OCI-LY3 (cell line): ENCODE data around the gene MTMR4.
"Not testable (repeated sequence)": the region's sequence is repeated elsewhere in the genome, so short reads cannot be mapped to it uniquely, and the experiment has no call there.

Experiments used
- H2AFZ ChIP-seq: fragments of 200-600, 300-600 bp; shearing (Covaris generic); 2 replicates; pipeline ENCODE4 v1.6.0; 2014; ENCODE audit warnings: antibody characterized with exemption, low read depth, low read length
- H3K27ac ChIP-seq: fragments of 200-600, 300-600 bp; sonication (generic); 2 replicates; pipeline ENCODE4 v1.5.1; 2014; ENCODE audit warnings: mild to moderate bottlenecking, low read length, moderate library complexity, mixed read lengths
- H3K27me3 ChIP-seq: fragments of 200-600, 300-600 bp; sonication (generic); 2 replicates; pipeline ENCODE4 v1.6.1; 2014; ENCODE audit warnings: low read depth, low read length, mixed read lengths
- H3K36me3 ChIP-seq: fragments of 200-600, 300-600 bp; sonication (generic); replicated peaks from 2 replicates; pipeline ENCODE3; 2014; ENCODE audit warnings: low read depth, low read length, mixed read lengths
- H3K4me1 ChIP-seq: fragments of 300-600, 200-600 bp; sonication (generic); 2 replicates; pipeline ENCODE4 v1.6.1; 2014; ENCODE audit warnings: low read length, mixed read lengths
- H3K4me2 ChIP-seq: fragments of 200-600, 300-600 bp; sonication (generic); 2 replicates; pipeline ENCODE4 v1.6.1; 2014; ENCODE audit warnings: low read length, mixed read lengths
- H3K4me3 ChIP-seq: fragments of 300-600, 200-600 bp; sonication (generic); 2 replicates; pipeline ENCODE4 v1.5.1; 2014; ENCODE audit warnings: antibody characterized with exemption, mild to moderate bottlenecking, low read length, moderate library complexity
- H3K79me2 ChIP-seq: fragments of 300-600, 200-600 bp; shearing (Covaris generic); 2 replicates; pipeline ENCODE4 v1.6.1; 2014; ENCODE audit warnings: mild to moderate bottlenecking, low read length, mixed read lengths
- H3K9ac ChIP-seq: fragments of 300-600, 200-600 bp; shearing (Covaris generic); 2 replicates; pipeline ENCODE4 v1.6.0; 2014; ENCODE audit warnings: mild to moderate bottlenecking, low read length, moderate library complexity
- H3K9me3 ChIP-seq: fragments of 200-600, 300-600 bp; shearing (Covaris generic); 2 replicates; pipeline ENCODE4 v1.6.1; 2014; ENCODE audit warnings: low read length, mixed read lengths; ENCODE audit not compliant: insufficient read depth
- H4K20me1 ChIP-seq: fragments of 200-600, 300-600 bp; sonication (generic); 2 replicates; pipeline ENCODE4 v1.6.1; 2016; ENCODE audit warnings: low read length, mixed read lengths; ENCODE audit not compliant: insufficient read depth
- CTCF ChIP-seq: fragments of 200-600, 300-600 bp; sonication (generic); IDR thresholded peaks from 2 replicates; pipeline ENCODE4 v1.5.1; 2014; ENCODE audit warnings: antibody characterized with exemption, low read length, low read depth
- EZH2phosphoT487 ChIP-seq: fragments of 200-600 bp; shearing (Covaris generic); IDR thresholded peaks from 2 replicates; pipeline ENCODE4 v1.6.1; 2018; ENCODE audit warnings: antibody characterized with exemption, mixed run types, low read depth

MTMR4 gene

DNA sequence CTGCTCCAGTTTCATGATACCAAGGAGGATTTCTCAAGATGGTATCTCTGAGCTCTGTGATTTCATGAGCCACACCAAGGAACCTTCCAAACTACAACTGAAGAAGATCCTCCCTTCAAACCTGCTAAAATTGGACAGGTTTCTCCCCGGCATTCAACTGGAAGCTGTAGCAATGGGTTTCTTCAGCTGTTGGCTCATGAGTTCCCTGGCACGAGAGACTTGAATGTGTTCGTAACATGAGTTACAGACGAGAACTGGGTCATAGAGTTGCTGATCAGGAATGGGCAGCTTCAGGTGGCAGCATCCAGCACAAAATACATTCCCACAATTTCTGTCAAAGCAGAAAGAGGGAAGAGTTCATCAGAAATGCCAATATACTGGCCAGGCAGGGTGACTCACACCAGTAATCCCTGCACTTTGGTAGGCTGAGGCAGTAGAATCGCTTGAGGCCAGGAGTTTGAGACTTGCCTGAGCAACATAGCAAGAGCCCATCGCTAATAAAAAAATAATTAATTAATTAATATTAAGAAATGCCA lies 22.9 kb downstream of the MTMR4 start:
- no peaks in the 10 kb centered on the region for H3K4me1 ChIP-seq
- TF ChIP-seq EZH2phosphoT487 (no peak), CTCF (no peak)
- H3K4me2 ChIP-seq, result no peak overlapping the region
- H4K20me1 ChIP-seq, result peaks cover 18% of the 10 kb centered on the region
- no peak overlapping the region for H3K27ac ChIP-seq
- no peak overlapping the region for H2AFZ ChIP-seq
- peaks cover 17% of the 10 kb centered on the region; the same call in 1 of the 2 replicates for H3K79me2 ChIP-seq
- H3K36me3 ChIP-seq, result peaks cover 72% of the 10 kb centered on the region
- H3K27me3 ChIP-seq, result no peaks in the 10 kb centered on the region
- H3K9ac ChIP-seq, result no peak overlapping the region
- no peaks in the 10 kb centered on the region for H3K9me3 ChIP-seq
- H3K4me3 ChIP-seq, result no peak overlapping the region

GRCh38 chr17:58488428-58488890 lies 26.0 kb downstream of the MTMR4 start:
- no peaks in the 10 kb centered on the region for H3K27me3 ChIP-seq
- H3K27ac ChIP-seq, result no peak overlapping the region
- H3K4me1 ChIP-seq, result no peaks in the 10 kb centered on the region
- H3K36me3 ChIP-seq, result peaks cover 44% of the 10 kb centered on the region
- peaks cover 9% of the 10 kb centered on the region; the same call in 1 of the 2 replicates for H3K79me2 ChIP-seq
- no peaks in the 10 kb centered on the region for H3K9me3 ChIP-seq
- TF ChIP-seq CTCF (no peak), EZH2phosphoT487 (no peak)
- H4K20me1 ChIP-seq, result 0 out of 2 replicates have a peak, but pooled peaks cover 4% of the 10 kb centered on the region
- H3K9ac ChIP-seq, result no peak overlapping the region
- no peak overlapping the region for H3K4me2 ChIP-seq
- H2AFZ ChIP-seq, result no peak overlapping the region
- H3K4me3 ChIP-seq, result no peak overlapping the region

DNA sequence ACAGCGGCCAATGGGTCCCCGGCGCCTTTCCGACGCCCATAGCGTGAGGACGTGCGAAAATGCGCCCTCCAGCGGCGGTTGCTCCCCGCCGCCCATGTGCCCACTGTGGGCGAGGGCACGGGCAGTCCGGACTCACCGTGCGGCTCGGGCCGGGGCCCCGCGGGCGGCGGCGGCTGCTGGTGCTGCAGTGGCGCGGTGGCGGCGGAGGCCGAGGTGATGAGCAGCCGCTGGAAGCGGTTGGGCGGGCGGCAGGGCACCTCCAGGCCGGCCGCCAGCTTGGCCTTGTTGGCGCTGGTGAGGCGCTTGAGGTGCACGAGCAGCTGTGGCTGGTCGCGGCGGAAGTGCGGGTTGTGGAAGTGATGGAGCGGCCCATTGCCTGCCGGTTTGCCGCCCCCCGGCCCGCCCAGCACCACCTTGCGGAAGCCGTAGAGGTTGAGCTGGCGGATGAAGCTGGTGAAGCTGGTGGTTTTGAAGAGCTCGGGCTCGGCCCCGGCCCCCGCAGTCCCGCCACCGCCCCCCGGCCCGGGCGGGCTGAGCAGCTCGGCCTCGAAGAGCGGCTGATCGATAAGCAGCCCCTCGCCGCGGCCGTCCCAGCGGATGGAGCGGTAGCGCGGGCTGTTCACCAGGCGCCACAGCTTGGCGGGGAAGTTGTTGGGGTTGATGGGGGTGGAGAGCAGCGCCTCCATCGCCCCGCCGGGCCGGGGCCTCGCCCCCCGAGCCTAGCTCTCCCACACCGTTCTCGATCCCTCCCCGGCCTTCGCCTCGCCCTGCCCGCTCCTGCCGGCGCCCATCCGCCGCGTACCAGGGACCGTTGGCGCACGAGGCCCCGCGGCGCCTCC lies 26.6 kb downstream of the MTMR4 start, which contains the start of gene HSF5:
Gene HSF5, minus strand, starts transcription at position 820 of the 839 bp plus-strand sequence. Its CDS starts 134 bp downstream, at position 686.
- Histone ChIP-seq H3K4me1 (no peaks in the 10 kb centered on the region), H3K27ac (no peak within 1 kb of the TSS), H4K20me1 (no peaks in the 10 kb centered on the region), H3K4me2 (no peak within 1 kb of the TSS), H3K27me3 (no peaks in the 10 kb centered on the region), H2AFZ (no peak within 1 kb of the TSS), H3K36me3 (peaks cover 37% of the 10 kb centered on the region), H3K9ac (no peak within 1 kb of the TSS), H3K4me3 (no peak within 1 kb of the TSS), H3K9me3 (no peaks in the 10 kb centered on the region), H3K79me2 (peaks cover 9% of the 10 kb centered on the region; the same call in 1 of the 2 replicates)
- TF ChIP-seq EZH2phosphoT487 (no peak), CTCF (no peak)

GRCh38 chr17:58484600-58484999 lies 29.8 kb downstream of the MTMR4 start:
- Histone ChIP-seq H3K4me1 (no peaks in the 10 kb centered on the region), H3K27me3 (no peaks in the 10 kb centered on the region), H2AFZ (no peak overlapping the region), H3K27ac (no peak overlapping the region), H3K4me3 (no peak overlapping the region), H4K20me1 (no peaks in the 10 kb centered on the region), H3K4me2 (no peak overlapping the region), H3K79me2 (no peaks in the 10 kb centered on the region), H3K9me3 (no peaks in the 10 kb centered on the region), H3K36me3 (peaks cover 12% of the 10 kb centered on the region), H3K9ac (no peak overlapping the region)
- no peak for TF ChIP-seq EZH2phosphoT487
- no peak for TF ChIP-seq CTCF

- not testable (repeated sequence) for H3K4me2 ChIP-seq, H3K4me1 ChIP-seq, H2AFZ ChIP-seq
Observed at GRCh38 chr17:58481798-58482197, 32.6 kb downstream of the MTMR4 start.

More at GRCh38 chr17:58481798-58482197, 32.6 kb downstream of the MTMR4 start:
- not testable (repeated sequence) for H3K4me3 ChIP-seq, H3K9me3 ChIP-seq, H3K79me2 ChIP-seq, H3K27me3 ChIP-seq, H3K9ac ChIP-seq, H3K27ac ChIP-seq, H3K36me3 ChIP-seq, H4K20me1 ChIP-seq
